ENCODE data around the gene WDFY2.

WDFY2 gene

DNA sequence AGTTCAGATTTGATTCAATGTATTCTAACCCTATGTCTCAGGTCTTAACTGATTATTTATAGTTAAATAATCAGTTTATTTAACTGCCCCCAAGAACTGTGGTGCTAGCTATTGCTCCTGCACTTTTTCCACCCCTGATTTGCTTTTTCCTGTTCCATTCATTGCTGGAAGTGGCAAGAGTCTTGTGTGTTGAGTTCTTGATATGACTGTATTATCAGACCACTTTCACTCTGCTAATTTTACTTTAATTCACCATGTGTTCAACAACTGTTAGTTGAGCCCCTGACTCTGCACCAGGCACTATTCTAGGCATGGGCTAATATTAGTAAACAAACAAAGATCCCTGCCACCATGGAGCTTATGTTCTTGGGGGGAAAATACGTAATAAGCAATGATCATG is 39.9 kb downstream of the WDFY2 start:
- no peak overlapping the region for H3K9ac ChIP-seq (ENCODE audit: low read length)
- no peak for DNase-seq (ENCODE audit: low read depth)
- no peaks in the 10 kb centered on the region for H3K36me3 ChIP-seq (ENCODE audit: control insufficient read depth, insufficient read depth, low read length, severe bottlenecking)
- no peak overlapping the region for H3K4me3 ChIP-seq (ENCODE audit: low read length)
- H3K9me3 ChIP-seq (ENCODE audit: control insufficient read depth, low read length) = no peaks in the 10 kb centered on the region
- H3K4me1 ChIP-seq (ENCODE audit: control insufficient read depth, insufficient read depth, low read length) = peaks cover 18% of the 10 kb centered on the region
- H3K27me3 ChIP-seq (replicated peaks; ENCODE audit: control insufficient read depth, insufficient read depth, low read length) = no peaks in the 10 kb centered on the region

DNA sequence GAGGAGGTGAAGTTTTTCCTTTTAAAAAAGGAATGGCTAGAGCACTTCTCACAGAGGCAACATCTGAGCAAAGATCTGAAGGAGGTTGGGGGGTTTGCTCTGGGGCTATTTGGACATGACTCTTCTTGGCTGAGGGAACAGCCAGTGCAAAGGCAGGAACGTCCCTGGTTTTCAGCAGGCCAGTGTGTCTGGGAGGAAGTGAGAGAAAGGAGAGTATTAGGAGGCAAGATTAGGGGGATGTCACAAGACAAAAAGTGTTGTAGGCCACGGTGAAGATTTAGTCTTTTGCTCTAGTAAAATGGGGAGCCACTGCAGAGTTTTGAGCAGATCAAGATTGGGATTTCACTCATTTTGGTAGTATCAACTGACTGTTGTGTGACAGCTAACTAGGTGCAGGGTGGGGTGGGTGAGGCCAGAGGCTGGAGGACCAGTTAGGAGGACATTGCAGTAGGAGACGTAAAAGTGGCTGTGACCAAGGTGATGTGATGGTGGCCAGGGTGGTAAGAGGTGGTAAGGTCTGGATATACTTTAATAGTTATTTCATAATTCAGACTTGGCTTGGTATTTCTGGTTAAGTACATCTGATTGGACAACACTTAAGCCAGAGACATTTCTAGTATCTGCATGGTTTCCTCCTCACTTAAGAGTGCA is 40.6 kb downstream of the WDFY2 start:
- H3K27me3 ChIP-seq (replicated peaks; ENCODE audit: control insufficient read depth, insufficient read depth, low read length) = no peaks in the 10 kb centered on the region

DNA sequence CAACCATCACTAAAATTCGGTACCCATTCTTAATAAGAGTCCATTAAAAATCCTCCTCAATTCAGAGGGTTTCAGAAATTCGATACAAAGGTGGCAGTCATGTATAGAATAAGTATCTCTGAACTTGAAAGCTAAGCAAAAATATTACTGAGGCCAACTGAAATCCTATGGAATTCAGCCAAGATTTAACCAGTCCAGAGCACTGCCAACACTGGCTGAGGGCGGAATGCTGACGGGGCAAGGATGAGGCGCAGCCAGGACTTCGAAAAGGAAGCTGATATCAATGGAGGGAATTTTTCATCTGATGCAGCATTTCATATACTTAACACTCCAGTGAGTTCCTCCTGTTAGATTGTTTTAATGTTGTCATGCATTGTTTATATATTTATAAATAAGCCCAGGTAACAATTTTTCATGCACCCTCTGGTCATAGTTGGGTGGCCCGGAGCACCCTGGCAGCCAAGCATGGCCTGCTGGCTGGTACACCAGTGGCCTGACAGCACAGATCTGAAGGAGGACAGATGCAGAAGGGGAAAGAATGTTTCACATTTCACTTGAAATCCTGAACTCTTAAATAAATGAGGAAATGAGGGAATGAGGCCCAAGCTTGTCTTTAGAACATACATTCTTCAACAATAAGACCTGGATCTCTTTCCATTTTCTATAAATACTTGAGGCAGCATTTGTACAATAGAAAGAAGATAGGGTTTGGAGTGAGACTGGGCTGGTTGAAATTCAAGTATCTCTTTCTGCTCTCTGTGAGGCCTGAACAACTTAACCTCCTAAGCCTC is 41.5 kb downstream of the WDFY2 start:
- Histone ChIP-seq H3K4me1 (ENCODE audit: control insufficient read depth, insufficient read depth, low read length) (peaks cover 10% of the 10 kb centered on the region), H3K9me3 (ENCODE audit: control insufficient read depth, low read length) (no peaks in the 10 kb centered on the region), H3K4me3 (ENCODE audit: low read length) (no peak overlapping the region), H3K9ac (ENCODE audit: low read length) (no peak overlapping the region), H3K27me3 (replicated peaks; ENCODE audit: control insufficient read depth, insufficient read depth, low read length) (no peaks in the 10 kb centered on the region), H3K36me3 (ENCODE audit: control insufficient read depth, insufficient read depth, low read length, severe bottlenecking) (no peaks in the 10 kb centered on the region)
- DNase-seq (ENCODE audit: low read depth) = peak; percentile 51

More for the DNA sequence above, 40.6 kb downstream of the WDFY2 start:
- Histone ChIP-seq H3K4me1 (ENCODE audit: control insufficient read depth, insufficient read depth, low read length) (peaks cover 12% of the 10 kb centered on the region), H3K9ac (ENCODE audit: low read length) (no peak overlapping the region), H3K9me3 (ENCODE audit: control insufficient read depth, low read length) (no peaks in the 10 kb centered on the region), H3K36me3 (ENCODE audit: control insufficient read depth, insufficient read depth, low read length, severe bottlenecking) (no peaks in the 10 kb centered on the region), H3K4me3 (ENCODE audit: low read length) (no peak overlapping the region)
- DNase-seq (ENCODE audit: low read depth) = no peak

DNA sequence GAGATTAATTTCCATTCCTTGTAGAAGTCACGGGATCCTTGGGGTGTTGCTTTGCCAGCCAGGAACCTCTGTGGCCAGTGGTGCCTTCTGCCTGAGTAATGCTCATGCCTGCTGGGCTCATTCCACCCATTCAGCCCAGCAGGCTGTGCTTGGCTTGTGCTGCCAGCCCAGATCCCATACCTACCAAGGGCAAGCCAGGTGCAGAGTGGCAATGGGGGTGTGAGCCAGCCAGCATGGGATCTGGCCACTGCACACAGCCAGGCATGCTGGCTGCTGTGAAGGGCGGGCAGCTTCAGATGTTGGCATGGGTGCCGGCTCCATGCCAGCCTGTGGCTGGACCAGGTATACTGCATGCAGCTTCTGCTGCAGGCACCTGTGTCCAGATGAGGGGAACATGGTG is 42.5 kb downstream of the WDFY2 start:
- H3K36me3 ChIP-seq (ENCODE audit: control insufficient read depth, insufficient read depth, low read length, severe bottlenecking) = no peaks in the 10 kb centered on the region
- no peaks in the 10 kb centered on the region for H3K9me3 ChIP-seq (ENCODE audit: control insufficient read depth, low read length)

DNA sequence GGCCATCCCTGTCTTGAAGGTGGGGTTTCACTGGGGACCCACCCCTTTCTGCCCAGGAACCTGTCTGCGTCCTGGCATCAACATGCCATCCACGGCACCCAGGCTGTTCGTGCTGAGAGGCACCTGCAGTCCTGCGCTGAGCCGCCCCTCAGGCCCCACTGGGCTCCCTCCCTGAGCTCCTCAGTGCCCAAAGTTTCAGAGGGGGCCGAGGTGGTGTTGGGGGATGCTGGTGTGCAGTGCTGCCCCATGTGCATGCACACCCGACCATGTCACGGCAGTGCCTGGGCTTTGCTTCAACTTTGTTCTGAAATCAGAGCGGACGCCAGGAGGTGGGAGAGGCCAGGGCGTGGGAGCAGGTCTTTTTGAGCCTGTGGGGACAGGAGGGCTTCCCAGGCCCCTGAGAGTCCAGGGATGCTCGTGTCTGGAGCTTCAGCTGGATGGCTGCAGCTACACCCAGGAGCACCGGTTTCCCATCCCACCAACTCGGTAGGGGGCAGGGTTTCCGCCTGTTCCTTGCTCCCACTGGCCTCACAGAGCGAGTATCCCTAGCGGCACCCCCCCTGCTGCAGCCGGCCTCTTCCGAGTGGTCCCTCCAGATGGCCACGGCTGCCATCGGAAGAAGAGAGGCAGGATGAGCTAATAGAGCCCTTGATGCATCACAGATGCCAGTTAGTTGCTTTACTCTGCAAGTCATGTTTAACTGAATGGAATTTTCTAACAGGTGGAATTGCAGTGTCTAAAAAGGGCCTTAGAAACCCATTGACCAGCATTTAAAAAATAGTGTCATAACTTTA is 44.0 kb downstream of the WDFY2 start:
- Histone ChIP-seq H3K9ac (ENCODE audit: low read length) (no peak overlapping the region), H3K9me3 (ENCODE audit: control insufficient read depth, low read length) (no peaks in the 10 kb centered on the region), H3K36me3 (ENCODE audit: control insufficient read depth, insufficient read depth, low read length, severe bottlenecking) (no peaks in the 10 kb centered on the region), H3K4me3 (ENCODE audit: low read length) (no peak overlapping the region), H3K27me3 (replicated peaks; ENCODE audit: control insufficient read depth, insufficient read depth, low read length) (no peaks in the 10 kb centered on the region), H3K4me1 (ENCODE audit: control insufficient read depth, insufficient read depth, low read length) (peaks cover 30% of the 10 kb centered on the region)
- no peak for DNase-seq (ENCODE audit: low read depth)

More for the DNA sequence above, 42.5 kb downstream of the WDFY2 start:
- Histone ChIP-seq H3K9ac (ENCODE audit: low read length) (no peak overlapping the region), H3K4me3 (ENCODE audit: low read length) (no peak overlapping the region), H3K27me3 (replicated peaks; ENCODE audit: control insufficient read depth, insufficient read depth, low read length) (no peaks in the 10 kb centered on the region), H3K4me1 (ENCODE audit: control insufficient read depth, insufficient read depth, low read length) (peaks cover 15% of the 10 kb centered on the region)
- DNase-seq (ENCODE audit: low read depth) = no peak

DNA sequence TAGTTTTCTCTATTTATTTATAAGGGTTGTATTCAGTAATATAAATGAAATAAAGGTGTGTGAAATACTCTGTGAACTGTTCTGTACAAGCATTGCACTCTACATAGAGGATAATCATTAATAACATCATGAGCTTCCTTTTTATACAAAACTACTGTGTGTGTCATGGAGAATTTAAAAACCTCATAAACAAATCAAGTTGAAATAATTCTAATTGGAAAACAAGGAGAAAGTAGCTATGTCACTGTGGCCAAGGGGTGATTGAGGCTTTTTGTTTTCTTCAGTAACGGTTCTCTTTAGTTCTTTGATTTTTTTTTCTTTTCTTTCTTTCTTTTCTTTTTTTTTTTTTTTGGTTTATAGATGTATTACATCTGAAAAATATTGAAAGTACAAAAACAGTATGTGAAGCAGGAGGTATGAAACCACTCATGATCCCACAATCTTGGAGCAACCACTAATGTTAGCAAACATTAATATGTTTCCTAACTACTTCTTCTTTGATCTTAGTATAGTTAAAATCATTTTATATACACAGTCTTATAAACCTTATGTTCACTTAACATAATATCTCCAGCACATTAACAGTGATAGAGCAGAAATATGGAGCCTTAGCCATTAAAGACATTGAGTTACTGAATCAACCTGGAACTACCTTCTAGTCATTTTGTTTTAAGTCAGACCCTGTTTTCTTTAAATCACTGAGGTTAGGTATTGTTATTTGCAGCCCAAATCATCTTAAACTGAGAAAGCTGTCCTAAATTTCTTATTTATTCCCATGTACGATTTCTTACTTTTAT is 45.4 kb downstream of the WDFY2 start:
- no peaks in the 10 kb centered on the region for H3K9me3 ChIP-seq (ENCODE audit: control insufficient read depth, low read length)
- H3K4me3 ChIP-seq (ENCODE audit: low read length) = no peak overlapping the region
- no peaks in the 10 kb centered on the region for H3K27me3 ChIP-seq (replicated peaks; ENCODE audit: control insufficient read depth, insufficient read depth, low read length)
- H3K9ac ChIP-seq (ENCODE audit: low read length) = no peak overlapping the region
- H3K36me3 ChIP-seq (ENCODE audit: control insufficient read depth, insufficient read depth, low read length, severe bottlenecking) = no peaks in the 10 kb centered on the region
- no peak for DNase-seq (ENCODE audit: low read depth)
- peaks cover 33% of the 10 kb centered on the region for H3K4me1 ChIP-seq (ENCODE audit: control insufficient read depth, insufficient read depth, low read length)

DNA sequence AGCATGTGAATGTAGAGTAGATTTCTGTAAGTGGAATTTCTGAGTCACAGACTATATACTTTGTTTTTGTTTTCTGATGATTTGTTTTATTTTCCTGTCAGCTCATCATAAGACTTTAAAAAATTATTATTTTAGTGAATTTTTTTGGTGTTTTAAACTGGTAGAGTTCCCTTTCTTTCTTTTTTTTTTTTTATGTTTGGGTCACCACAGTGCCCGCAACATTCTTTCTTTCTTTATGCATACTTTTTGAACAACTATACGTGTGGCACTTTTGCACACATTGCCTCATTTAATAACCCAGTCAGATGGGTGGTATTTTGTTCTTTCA is 46.0 kb downstream of the WDFY2 start:
- Histone ChIP-seq H3K9ac (ENCODE audit: low read length) (no peak overlapping the region), H3K27me3 (replicated peaks; ENCODE audit: control insufficient read depth, insufficient read depth, low read length) (no peaks in the 10 kb centered on the region), H3K4me3 (ENCODE audit: low read length) (no peak overlapping the region), H3K9me3 (ENCODE audit: control insufficient read depth, low read length) (no peaks in the 10 kb centered on the region), H3K4me1 (ENCODE audit: control insufficient read depth, insufficient read depth, low read length) (peaks cover 33% of the 10 kb centered on the region), H3K36me3 (ENCODE audit: control insufficient read depth, insufficient read depth, low read length, severe bottlenecking) (no peaks in the 10 kb centered on the region)
- peak; percentile 58 for DNase-seq (ENCODE audit: low read depth)

DNA sequence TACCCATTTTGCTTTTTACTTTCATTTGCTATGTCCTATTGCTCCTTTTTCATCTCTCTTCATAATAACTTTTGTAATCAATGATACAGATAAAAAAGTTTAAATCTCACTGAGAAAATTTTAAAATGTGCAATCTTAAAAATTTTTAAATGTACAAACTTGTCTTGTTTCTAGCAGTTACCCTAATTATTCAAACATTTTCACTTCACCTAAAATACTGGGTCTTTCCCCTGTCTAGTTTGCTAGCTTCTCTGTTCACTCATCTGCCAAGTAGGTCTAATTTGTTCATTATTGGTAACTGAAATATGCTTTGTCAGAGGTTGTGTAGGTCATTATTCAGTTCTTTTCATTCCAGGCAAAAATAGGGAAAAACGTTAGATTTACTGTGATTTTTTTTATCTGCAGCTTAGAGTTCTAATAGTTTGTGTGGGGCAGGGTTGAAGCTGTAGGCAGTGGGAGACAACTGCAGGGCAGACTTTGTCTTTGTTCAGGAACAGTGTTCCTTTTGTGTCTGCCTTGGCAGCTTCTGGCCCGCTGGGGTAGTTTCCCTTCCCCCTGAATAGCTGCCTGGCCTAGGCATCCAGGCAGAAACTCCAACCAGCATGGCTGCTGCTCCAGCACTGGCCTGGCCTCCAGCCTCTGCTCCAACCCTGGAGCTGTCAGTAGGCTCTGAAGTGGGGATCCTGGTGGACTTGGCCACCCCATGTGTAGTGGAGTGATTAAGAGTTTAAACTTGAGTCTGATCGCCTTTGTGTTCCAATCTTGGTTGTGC is 48.5 kb downstream of the WDFY2 start:
- peak overlapping the region; percentile 55 for H3K9ac ChIP-seq (ENCODE audit: low read length)
- no peak for DNase-seq (ENCODE audit: low read depth)
- H3K36me3 ChIP-seq (ENCODE audit: control insufficient read depth, insufficient read depth, low read length, severe bottlenecking) = no peaks in the 10 kb centered on the region
- peak overlapping the region; percentile 61 for H3K4me3 ChIP-seq (ENCODE audit: low read length)
- peaks cover 41% of the 10 kb centered on the region for H3K4me1 ChIP-seq (ENCODE audit: control insufficient read depth, insufficient read depth, low read length)
- H3K9me3 ChIP-seq (ENCODE audit: control insufficient read depth, low read length) = no peaks in the 10 kb centered on the region
- H3K27me3 ChIP-seq (replicated peaks; ENCODE audit: control insufficient read depth, insufficient read depth, low read length) = no peaks in the 10 kb centered on the region

DNA sequence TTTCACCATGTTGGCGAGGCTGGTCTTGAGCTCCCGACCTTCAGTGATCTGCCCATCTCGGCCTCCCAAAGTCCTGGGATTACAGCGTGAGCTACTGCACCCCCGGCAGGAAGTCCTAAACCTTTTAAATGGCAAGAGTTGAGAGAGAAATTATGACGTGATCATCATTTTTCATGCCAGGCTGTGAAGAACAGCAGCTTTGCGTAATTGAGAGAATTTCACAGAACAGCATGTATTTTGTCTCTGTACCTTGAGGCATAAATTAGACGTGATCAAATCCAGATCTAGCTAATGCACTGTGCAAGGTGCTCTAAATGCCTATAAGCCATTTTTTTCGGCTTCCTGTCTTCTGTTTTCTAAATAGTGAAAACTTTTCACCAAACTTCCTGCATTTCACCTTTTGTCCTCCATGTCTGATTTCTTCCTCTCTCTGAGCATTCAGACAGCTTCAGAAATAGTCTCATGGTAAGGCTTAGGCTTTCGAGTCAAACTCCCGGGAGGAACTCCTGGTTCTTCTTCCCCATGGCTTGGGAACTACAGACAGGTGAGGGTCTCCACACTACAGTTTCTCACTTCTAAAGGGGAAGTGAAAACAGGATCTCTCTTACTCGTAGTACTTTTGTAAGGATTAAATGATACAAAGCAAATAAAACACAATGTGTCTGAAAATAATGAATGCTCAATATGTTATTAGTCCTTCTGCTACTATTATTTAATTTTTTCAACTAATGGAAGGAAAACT is 51.0 kb downstream of the WDFY2 start:
- Histone ChIP-seq H3K4me3 (ENCODE audit: low read length) (no peak overlapping the region), H3K9me3 (ENCODE audit: control insufficient read depth, low read length) (no peaks in the 10 kb centered on the region), H3K9ac (ENCODE audit: low read length) (no peak overlapping the region), H3K4me1 (ENCODE audit: control insufficient read depth, insufficient read depth, low read length) (peaks cover 58% of the 10 kb centered on the region), H3K27me3 (replicated peaks; ENCODE audit: control insufficient read depth, insufficient read depth, low read length) (no peaks in the 10 kb centered on the region), H3K36me3 (ENCODE audit: control insufficient read depth, insufficient read depth, low read length, severe bottlenecking) (no peaks in the 10 kb centered on the region)
- DNase-seq (ENCODE audit: low read depth) = no peak

DNA sequence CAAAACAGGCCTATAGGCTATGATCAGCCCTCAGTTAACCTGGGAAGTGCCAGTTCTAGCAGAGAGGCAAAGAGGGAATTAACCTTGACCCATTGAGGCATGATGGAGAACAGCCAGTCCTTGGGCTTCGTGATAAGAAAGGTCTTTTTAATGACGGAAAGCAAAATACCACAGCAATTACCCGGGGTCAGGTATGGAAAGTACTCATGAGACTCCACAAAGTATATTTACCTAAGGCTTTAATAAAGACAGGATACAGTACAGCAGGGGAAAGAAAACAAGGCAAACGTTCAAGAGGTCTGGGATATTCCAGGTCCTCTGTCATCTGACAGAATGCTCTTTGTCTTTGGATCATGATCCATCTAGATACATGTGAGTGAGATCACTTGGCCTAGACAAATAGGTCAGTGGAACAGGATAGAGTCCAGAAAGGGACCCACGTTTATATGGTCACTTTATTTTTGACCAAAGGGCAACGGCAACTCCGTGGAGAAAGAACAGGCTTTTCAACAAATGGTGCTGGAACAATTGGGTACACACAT is 52.2 kb downstream of the WDFY2 start:
- Histone ChIP-seq H3K9me3 (ENCODE audit: control insufficient read depth, low read length) (no peaks in the 10 kb centered on the region), H3K4me3 (ENCODE audit: low read length) (no peak overlapping the region), H3K27me3 (replicated peaks; ENCODE audit: control insufficient read depth, insufficient read depth, low read length) (no peaks in the 10 kb centered on the region), H3K9ac (ENCODE audit: low read length) (no peak overlapping the region), H3K36me3 (ENCODE audit: control insufficient read depth, insufficient read depth, low read length, severe bottlenecking) (no peaks in the 10 kb centered on the region), H3K4me1 (ENCODE audit: control insufficient read depth, insufficient read depth, low read length) (peaks cover 53% of the 10 kb centered on the region)
- DNase-seq (ENCODE audit: low read depth) = no peak

Measured in adipocyte (in vitro differentiated cells).